ENCODE data around the gene ZFP36L2.

- no peak for TF ChIP-seq CTCF (IDR thresholded peaks at IDR 0.05)
- TF ChIP-seq POLR2AphosphoS5 (IDR thresholded peaks at IDR 0.05; ENCODE audit: insufficient read depth in 1 of 2, low read depth in 1 of 2): no peak
These were observed 38.6 kb upstream of the ZFP36L2 start for GRCh38 chr2:43265001-43265400.

Measured in vagina (tissue), 2 donors.